OCI-LY7 (cell line): Measurements from ENCODE around the gene SPTB.
A peak's percentile ranks its signal among the peaks of the same experiment; 100 is the strongest.

Experiments
- CTCF ChIP-seq: fragments of 200-600 bp; sonication (generic); conservative IDR thresholded peaks from 2 replicates; pipeline ENCODE4 v1.5.1; 2014; ENCODE audit warnings: mild to moderate bottlenecking, antibody characterized with exemption, low read length, moderate library complexity, mixed read lengths
- EZH2phosphoT487 ChIP-seq: fragments of 200-600 bp; sonication (generic); IDR thresholded peaks from 2 replicates; pipeline ENCODE4 v1.6.1; 2018; ENCODE audit warnings: low read depth, borderline replicate concordance, mild to moderate bottlenecking, mixed run types, antibody characterized with exemption, low read length, moderate library complexity, mixed read lengths

- TF ChIP-seq CTCF (peak; percentile 70), EZH2phosphoT487 (no peak)
Measured at GRCh38 chr14:64801800-64802199, 77.9 kb downstream of the SPTB start.
